ENCODE results near the gene SULT1B1.
A peak's percentile ranks its signal among the peaks of the same experiment; 100 is the strongest.
"Not testable (repeated sequence)": the region's sequence is repeated elsewhere in the genome, so short reads cannot be mapped to it uniquely, and the experiment has no call there.

SULT1B1 gene

DNA sequence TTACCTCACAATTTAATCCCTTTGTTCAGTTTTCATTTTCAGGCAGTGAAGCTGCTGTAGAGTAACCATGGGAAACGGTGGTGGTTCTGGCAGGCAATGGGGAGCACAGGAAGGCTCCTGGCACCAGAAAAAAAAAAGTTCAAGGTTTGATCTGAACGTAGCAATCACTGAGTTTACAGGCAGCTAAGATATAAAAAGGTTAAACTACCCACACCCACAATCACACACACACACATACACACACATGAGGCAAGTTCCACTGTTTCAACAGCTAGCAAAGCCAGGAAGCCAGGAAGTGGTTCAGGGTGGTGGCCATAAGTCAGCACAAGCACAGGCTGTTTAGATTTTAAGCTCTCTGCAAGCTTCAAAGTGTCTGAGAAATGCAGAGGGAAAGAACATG is at the start of gene SULT1B1:
Gene SULT1B1, minus strand, starts transcription at position 166 of the 400 bp plus-strand sequence. CDS start 5,403 bp downstream, outside the sequence.
- H3K27ac ChIP-seq = peak within 1 kb of the TSS; percentile 44
- no peak for DNase-seq (ENCODE audit: low read depth, low spot score)

DNA sequence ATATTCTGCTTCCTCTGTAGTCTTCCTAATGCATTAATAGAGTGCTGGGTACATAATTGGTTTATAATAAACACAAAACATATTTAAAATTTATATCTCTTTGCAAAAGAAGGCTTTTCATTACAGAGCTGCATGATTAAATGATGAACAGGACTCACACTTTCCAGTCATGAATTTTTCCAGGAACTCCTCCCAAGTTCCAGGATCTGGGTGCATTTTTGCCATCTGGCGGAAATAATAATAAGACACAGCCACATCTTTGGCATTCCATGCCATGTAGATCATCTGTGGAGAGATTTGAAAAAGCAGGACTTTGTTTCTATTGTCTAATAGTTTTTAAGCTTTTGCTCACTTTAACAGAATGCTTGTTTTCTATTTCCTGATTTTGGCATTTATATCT is 40.2 kb upstream of the SULT1B1 start:
- no peak for DNase-seq (ENCODE audit: low read depth, low spot score)
- no peak overlapping the region for H3K27ac ChIP-seq

DNA sequence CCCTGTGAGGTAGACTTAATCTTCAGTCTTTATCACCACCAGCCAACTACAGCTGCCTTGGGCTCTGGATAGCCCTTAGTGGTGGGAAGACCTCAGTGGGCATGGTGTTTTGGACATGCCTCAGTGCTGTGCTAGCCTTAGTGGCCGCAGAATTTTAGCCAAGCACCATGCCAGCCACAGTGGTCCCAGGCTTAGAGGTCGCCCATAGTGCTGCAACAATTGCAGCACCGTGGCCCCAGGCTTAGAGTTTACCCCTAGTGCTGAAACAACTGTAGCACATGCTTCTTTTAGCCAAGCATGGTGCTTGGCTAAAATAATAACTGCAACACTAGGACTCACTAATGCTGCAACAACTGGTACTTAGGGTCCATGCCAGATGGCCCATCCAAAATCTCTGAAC is 38.9 kb upstream of the SULT1B1 start:
- no peak overlapping the region for H3K27ac ChIP-seq
- DNase-seq (ENCODE audit: low read depth, low spot score) = no peak

DNA sequence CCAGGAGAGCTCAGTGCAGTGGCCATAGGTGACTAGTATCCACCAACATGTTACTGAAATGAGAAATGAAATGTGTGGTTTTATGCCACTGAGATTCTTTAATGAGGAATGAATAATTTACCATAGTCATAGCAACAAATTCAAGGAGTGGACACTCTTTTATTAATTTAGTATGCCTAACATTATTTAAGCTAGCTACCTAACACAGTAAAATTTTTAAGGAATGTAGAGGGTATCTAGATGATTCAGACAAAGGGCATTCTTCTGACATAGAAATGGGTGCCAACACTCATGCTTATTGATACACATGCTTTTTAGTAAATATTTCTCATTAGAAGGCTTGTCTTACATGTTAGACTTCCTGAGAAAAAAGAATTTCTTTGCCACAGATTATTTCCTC is 33.3 kb upstream of the SULT1B1 start:
- no peak for DNase-seq (ENCODE audit: low read depth, low spot score)
- H3K27ac ChIP-seq = no peak overlapping the region

DNA sequence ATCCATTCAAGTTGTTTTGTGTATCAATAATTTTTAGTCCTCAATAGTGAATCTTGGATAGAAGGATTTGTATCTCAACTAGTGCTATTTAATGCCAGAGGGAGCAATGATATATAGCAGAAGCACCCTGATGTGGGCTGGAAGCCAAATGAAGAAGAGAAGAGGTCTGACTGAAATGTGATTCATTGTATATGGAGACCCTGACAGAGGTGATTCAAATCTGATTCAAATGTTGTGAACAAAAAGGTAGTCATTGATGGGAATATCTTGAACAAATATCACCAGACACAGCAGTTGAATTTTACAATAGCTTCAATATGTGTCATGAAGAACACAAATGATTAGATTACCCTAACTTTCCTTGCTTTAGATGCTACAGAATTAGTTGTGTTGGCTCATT is 27.5 kb upstream of the SULT1B1 start:
- DNase-seq (ENCODE audit: low read depth, low spot score) = peak; percentile 36
- peak overlapping the region; percentile 69 for H3K27ac ChIP-seq

DNA sequence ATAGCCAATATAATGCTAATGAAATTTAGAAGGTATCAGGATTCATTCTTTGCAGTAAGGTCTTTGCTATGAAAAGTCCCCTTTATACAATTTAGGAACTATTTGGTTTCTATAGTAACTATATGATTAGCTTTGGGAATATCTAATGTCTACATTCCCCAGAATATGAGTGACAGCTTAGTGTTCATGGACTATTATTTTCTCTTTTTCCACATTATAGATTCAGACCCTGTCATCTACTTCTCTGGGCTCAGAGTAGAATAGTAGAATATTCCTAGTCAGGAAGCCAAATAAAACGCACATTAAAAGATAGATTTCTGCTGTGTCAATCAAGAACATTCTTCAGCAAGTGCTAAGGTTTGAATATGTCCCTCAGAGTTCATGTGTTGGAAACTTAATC is 26.1 kb upstream of the SULT1B1 start:
- DNase-seq (ENCODE audit: low read depth, low spot score) = no peak
- no peak overlapping the region for H3K27ac ChIP-seq

DNA sequence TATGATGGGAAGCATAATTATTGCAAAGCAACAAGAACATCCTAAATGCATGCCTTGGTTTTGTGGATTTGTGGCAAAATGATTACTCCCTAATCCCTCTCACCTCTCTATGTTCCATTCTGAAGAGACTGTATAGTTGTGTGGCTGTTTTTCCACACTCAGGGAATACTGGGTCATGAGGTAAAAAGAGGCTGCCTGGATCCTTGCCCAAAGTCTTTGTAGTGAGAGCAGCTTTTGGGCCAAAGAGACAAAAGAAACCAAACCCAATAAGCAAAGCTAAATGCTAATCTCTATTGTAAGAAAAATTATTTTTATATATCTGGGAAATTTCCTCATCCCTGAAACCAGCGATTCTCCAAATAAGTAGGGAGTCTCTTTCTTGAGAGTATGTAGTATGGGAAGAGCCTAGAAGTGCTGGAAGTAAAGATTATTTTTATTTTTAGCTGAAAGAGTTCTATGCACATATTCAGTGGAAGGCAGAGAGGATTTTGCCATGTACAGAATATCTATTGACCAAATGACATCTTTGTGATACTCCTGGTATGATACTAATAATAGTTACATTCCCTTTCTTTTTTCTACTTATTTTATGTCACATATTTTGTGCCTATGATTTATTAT is 24.9 kb upstream of the SULT1B1 start:
- no peak for DNase-seq (ENCODE audit: low read depth, low spot score)
- H3K27ac ChIP-seq = no peak overlapping the region

DNA sequence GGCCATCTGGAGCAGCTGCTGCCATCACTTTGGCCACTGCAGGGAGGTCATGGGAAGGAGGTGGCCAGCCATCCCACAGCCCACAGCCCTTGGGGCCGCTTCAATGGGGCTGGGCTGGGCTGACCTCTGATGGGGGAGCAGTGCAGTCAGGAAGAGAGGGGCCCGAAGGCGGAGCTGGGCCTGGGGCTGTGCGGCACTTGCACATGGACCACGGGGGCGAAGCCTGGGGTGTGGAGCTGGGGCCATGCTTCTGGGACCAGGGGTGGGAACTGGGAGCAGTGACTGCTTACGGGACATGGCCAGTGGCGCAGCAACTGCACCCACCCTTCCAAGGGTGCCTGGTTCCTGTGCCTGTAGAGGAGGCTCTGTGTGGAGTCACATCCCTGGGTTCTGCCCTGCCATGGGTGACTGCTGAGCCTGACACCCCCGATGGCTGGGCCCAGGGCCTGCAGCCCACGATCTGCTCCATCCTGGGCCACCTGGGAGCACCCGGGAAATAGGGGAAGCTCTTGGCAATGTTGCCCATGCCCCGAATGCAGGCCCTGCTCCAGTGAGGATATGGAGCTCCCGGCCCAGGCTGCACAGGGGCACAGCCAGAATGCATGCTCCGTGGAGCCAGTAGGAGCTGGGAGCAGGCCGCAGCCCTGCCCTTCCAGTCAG is 22.4 kb upstream of the SULT1B1 start:
- no peak overlapping the region for H3K27ac ChIP-seq
- DNase-seq (ENCODE audit: low read depth, low spot score) = no peak

DNA sequence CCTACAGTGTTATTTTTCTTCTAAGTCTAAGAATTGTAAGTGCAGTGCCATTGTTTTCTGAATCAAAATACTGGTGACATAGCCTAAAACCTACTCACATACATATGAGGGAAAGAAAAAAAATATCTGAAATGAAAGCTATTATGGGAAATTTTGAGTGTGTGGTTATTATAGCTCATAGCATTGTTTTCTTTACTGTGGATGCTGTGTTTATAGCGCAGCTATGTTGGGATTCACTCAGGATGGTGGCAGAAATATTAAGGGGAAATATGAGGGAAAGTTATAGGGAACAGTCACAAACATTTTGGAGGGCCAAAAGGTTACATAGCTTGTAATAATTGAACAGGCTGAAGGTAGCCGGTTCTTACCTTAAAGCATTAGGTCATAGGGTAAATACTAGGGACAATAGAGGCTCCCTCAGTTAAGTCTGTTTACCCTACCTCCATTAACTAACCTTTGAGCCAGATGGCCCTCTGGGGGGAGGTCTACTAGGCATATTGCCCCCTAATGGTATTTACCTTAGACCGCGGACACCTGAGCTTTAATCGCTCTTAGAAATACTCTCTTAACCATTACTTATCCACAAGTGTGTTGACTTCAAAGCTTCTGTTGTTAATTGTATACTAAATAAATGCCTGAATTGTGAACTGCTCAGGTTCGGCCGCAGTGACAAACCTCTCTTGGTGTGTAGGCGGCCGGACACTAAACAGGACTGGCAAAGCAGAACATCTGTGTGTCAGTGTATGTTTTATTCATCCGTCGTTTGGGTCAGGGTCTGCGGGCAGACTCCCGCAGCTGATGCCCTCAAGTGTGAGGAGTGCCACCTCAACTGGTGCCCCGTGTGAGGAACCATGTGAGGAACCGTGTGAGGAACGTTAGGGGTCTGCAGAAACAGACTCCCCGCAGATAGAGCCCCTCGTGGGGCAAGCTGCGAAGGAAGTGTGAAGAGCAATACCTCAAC is 21.3 kb upstream of the SULT1B1 start:
- H3K27ac ChIP-seq = no peak overlapping the region
- DNase-seq (ENCODE audit: low read depth, low spot score) = no peak

DNA sequence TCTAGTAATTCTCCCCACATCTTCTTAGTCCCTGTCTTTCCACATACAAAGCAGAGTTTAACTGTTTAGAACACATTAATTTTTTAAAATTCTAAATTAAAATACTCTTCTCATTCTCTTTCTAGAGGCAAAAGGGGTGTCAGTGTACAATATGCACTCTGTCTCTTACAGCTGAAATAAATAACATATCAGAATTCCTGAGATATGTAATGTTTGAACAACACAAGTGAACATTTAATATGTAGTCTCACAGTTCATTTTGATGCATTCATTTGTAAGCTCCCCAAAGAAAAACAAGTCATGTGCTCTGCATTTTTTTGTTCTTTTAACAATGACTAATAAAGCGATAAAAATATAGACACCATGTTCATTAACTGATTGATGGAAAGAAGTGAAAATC is 19.7 kb upstream of the SULT1B1 start:
- DNase-seq (ENCODE audit: low read depth, low spot score) = no peak
- H3K27ac ChIP-seq = no peak overlapping the region

DNA sequence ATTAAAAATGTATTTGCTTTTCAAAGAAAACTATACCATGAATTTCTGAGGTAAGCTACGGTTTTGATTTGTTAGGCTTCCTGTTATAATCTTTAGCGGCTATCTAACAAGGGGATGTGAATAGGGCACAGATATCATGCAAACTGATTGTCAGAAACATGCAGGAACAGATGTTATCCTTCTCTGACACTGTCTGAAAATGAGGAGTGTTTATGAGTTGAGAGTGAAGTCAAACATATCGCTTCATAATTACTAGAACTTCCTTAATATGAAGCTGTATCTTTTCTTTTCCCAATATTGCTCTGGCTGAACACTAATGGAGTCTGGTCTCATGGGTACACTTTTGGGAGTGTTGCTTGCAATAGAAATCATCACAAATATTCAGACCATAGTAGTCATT is 16.3 kb upstream of the SULT1B1 start:
- DNase-seq (ENCODE audit: low read depth, low spot score) = no peak
- no peak overlapping the region for H3K27ac ChIP-seq

DNA sequence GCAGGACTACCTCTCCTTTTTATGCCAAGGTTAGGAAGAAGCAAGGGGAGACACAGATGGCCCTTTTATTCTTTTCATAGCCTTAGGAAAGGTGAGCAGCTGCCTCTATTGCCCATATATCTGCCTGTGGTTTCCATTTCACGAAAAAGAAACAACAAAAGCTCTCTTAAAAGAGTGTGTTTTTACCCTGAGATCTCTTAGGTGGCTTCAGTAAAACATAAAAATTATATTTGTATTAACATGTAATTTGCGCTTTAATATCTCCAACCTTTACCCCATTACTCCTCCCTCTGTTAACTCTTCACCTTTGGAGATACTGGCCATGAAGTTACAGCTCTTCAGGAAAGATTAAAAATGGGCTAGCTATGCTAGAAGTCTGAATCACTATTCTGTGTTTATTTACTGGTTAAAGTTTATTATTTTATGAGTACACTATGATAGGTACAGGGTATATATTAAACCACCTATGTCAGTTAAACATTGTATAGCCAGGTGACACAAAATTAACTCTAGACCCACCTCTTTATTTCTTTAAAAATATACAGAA is 15.0 kb upstream of the SULT1B1 start:
- H3K27ac ChIP-seq = no peak overlapping the region
- DNase-seq (ENCODE audit: low read depth, low spot score) = no peak

DNA sequence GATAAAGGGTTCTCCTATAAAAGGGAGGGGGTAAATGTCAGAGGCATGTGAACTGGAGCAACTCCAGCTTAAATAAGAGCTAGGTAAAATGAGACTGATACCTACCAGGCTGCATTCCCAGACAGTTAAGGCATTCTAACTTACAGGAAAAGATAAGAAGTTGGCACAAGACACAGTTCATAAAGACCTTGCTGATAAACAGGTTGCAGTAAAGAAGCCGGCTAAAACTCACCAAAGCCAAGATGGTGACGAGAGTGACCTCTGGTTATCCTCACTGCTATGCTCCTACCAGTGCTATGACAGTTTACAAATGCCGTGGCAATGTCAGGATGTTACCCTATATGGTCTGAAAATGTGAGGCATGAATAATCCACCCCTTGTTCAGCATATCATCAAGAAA is 13.1 kb upstream of the SULT1B1 start:
- DNase-seq (ENCODE audit: low read depth, low spot score) = no peak
- H3K27ac ChIP-seq = no peak overlapping the region

DNA sequence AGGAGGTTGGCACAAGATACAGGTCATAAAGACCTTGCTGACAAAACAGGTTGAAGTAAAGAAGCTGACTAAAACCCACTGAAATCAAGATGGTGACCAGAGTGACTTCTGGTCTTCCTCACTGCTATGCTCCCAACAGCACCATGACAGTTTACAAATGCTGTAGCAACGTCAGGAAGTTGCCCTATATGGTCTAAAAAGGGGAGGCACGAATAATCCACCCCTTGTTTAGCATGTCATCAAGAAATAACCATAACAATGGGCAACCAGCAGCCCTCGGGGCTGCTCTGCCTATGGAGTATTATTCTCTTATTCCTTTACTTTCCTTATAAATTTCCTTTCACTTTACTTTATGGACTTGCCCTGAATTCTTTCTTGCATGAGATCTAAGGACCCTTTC is 8.1 kb upstream of the SULT1B1 start:
- H3K27ac ChIP-seq; DNase-seq (ENCODE audit: low read depth, low spot score): not testable (repeated sequence)

DNA sequence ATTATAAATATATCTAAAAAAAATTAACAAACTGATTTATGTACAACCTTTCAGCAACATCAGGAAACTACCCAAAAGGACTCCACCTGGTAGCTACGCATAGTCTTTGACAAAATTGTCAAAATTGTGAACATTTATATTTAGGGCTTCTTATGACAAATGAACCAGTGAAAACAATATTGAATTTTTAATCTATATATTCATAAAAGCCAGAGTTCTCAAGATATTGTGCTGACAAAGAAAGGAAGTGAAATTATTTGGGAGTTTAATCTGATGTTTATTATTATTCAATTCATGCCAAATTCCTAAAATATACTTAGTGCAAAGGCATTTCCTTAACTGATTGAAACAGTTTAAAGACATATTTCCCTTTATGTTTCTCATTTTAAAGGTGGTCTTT is 5.3 kb upstream of the SULT1B1 start:
- DNase-seq (ENCODE audit: low read depth, low spot score) = no peak
- no peak overlapping the region for H3K27ac ChIP-seq

DNA sequence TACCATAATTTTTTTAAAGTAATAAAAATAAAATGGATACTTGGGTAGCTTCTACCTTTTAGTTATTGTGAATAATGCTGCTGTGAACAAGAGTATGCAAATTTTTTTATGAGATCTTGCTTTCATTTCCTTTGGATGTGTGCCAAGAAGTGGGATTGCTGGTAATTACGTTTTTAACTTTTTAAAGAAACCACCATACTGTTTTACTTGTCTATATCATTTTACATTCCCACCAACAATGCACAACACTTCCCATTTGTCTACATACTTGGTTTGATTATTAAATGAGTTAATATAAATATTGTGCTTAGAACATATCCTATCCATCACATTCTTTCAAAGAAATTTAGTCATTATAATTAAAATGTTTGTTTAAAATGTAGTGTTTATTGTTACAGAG is 3.9 kb upstream of the SULT1B1 start:
- H3K27ac ChIP-seq = no peak overlapping the region

DNA sequence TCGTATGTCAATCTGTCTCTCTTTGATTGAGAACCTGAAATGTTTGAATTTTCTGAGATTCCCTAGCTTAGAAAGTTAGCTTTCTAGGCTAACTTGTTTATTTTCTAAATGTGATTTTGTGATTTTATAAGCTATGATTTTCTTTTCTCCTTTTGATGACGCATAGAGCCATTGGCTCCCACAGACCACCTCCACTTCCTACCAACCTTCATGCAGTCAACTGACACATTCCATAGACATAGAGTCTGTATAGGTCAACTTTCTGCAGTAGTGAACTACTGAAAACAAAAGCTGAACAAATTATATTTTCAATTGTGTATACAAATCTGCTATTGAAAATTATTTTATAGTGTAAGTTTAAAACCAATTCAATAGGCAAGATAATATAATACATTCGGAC is 2.8 kb upstream of the SULT1B1 start:
- H3K27ac ChIP-seq = no peak overlapping the region
- no peak for DNase-seq (ENCODE audit: low read depth, low spot score)

More for the DNA sequence above, 3.9 kb upstream of the SULT1B1 start:
- no peak for DNase-seq (ENCODE audit: low read depth, low spot score)

DNA sequence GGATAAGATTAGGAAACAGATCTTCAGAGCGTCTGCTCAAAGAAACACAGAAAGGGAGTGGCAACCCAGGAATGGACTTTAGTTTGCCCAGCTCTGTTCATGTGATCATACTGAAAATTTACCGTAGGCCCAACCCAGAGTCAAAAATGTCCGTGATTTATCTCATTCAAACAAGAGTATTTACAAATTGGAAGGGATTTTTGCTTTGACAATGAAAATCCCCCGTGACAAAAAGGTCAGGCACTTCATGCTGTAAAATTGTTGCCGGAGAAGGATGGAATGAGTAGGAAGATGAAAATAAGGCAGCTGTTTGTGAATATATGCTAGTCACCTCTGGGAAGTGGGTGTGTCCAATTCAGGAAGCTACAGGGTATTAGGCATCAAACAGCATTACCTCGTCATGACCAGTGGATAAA is 1.2 kb downstream of the SULT1B1 start:
- no peak overlapping the region for H3K27ac ChIP-seq
- DNase-seq (ENCODE audit: low read depth, low spot score) = no peak

DNA sequence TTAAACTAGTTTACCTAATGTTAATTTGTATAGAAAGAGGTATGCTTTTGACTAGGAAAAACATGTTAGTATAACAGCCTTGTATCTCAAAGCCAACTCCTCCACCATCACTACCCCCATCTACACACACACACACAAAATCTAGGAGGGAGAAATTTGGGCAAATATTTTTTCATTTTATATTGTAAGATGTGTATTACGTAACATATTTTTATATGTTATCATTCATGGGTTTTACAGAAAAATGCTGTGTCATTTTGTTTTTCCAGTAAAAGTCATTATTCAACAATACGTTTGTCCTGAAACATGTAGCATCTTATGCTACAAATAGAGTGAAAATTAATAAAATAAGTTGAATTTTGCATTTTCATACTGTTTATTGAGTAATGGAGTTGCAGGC is 3.0 kb downstream of the SULT1B1 start:
- H3K27ac ChIP-seq = no peak overlapping the region
- DNase-seq (ENCODE audit: low read depth, low spot score) = no peak

DNA sequence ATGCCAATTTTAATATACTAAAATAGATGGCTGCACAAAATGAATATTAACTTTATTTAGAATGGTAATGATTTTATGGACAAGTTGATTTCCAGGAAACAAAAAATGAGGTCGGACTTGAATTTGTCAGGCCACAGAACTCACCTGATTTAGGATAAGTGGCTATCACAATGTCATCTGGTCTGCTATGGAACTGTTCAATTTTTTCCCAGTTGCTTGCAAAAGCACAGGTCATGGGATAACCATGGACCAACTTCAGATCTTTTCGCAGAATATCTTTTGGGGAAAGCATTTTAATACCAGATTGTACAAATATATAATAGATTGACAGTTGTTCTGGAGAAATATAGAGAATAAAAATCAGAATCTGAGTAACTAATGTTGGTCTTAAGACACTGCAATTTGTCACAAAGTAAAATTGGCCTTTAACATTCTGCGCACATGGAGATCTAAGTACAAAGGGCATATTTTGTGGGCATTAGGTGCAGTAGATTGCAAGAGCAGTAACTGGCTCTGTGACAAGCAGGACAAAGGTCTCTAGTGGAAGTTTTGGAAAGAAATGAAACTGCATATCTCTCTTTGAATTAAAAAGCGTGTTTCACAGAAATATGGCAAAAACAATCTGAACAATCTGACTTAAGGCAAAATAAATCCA is 5.4 kb downstream of the SULT1B1 start:
- DNase-seq (ENCODE audit: low read depth, low spot score) = no peak
- H3K27ac ChIP-seq = no peak overlapping the region

Measured in epithelial cell of prostate (primary cell).